ENCODE results near the gene RAB9B.

DNA sequence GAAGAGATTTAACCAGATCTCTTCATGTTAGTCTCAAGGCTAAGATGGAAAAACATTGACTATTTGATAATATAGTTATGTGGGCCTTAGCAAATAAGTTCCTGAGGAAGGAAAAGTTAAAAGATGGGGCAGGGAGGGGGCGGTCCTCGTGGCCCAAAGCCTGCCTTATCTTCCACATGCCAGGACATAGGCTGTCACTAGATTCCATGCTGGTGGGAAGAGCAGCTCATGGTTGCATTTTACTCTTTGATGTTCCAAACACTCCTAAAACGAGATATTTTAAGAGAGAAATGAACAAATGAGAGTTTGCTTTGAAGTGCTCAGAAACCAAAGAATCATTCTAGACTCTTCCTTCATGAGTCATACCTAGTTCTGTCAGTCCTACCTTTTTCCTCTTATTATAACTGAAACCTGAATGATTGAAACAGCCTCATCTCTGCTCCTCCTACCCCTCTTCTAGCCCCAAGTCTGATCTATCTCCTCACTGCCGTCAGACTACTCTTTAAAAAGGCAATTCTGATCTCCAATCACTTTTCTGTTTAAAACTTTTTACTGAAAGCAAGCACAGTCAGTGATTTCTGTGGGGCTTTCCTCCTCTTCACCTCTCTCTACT is 25.1 kb downstream of the RAB9B start:
- TF ChIP-seq, protein P1, sequence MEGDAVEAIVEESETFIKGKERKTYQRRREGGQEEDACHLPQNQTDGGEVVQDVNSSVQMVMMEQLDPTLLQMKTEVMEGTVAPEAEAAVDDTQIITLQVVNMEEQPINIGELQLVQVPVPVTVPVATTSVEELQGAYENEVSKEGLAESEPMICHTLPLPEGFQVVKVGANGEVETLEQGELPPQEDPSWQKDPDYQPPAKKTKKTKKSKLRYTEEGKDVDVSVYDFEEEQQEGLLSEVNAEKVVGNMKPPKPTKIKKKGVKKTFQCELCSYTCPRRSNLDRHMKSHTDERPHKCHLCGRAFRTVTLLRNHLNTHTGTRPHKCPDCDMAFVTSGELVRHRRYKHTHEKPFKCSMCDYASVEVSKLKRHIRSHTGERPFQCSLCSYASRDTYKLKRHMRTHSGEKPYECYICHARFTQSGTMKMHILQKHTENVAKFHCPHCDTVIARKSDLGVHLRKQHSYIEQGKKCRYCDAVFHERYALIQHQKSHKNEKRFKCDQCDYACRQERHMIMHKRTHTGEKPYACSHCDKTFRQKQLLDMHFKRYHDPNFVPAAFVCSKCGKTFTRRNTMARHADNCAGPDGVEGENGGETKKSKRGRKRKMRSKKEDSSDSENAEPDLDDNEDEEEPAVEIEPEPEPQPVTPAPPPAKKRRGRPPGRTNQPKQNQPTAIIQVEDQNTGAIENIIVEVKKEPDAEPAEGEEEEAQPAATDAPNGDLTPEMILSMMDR (IDR thresholded peaks at IDR 0.05): no peak
- no peak for TF ChIP-seq POLR2A (IDR thresholded peaks at IDR 0.05)

Data from testis (tissue), 2 donors.